HEK293T (cell line): Measurements from ENCODE around the gene MYH4.

Source experiments
- ARNT ChIP-seq: fragments of 450-650 bp; IDR thresholded peaks from 2 replicates; pipeline ENCODE4 v1.6.1; 2017; ENCODE audit warnings: mild to moderate bottlenecking
- BHLHE40 ChIP-seq: fragments of 450-650 bp; IDR thresholded peaks from 2 replicates; pipeline ENCODE4 v1.6.1; 2016; ENCODE audit warnings: mild to moderate bottlenecking, moderate library complexity, borderline replicate concordance
- CTBP1 ChIP-seq: fragments of 450-650 bp; IDR thresholded peaks from 2 replicates; pipeline ENCODE4 v1.6.1; 2016; ENCODE audit warnings: borderline replicate concordance
- ELF4 ChIP-seq: fragments of 450-650 bp; IDR thresholded peaks from 2 replicates; pipeline ENCODE4 v1.6.1; 2017; ENCODE audit warnings: antibody characterized with exemption
- FOXA1 ChIP-seq: fragments of 450-650 bp; IDR thresholded peaks from 2 replicates; pipeline ENCODE4 v1.6.1; 2016; ENCODE audit warnings: mild to moderate bottlenecking
- FOXM1 ChIP-seq: fragments of 450-650 bp; IDR thresholded peaks from 2 replicates; pipeline ENCODE4 v1.6.1; 2017; ENCODE audit warnings: mild to moderate bottlenecking, borderline replicate concordance
- L3MBTL2 ChIP-seq: fragments of 450-650 bp; conservative IDR thresholded peaks from 2 replicates; pipeline ENCODE4 v1.6.1; 2016; ENCODE audit warnings: mild to moderate bottlenecking
- NFRKB ChIP-seq: fragments of 450-650 bp; IDR thresholded peaks from 2 replicates; pipeline ENCODE4 v1.6.1; 2016; ENCODE audit warnings: mild to moderate bottlenecking, moderate library complexity
- SP1 ChIP-seq: fragments of 450-650 bp; IDR thresholded peaks from 2 replicates; pipeline ENCODE4 v1.6.1; 2017
- TARDBP ChIP-seq: fragments of 450-650 bp; IDR thresholded peaks from 2 replicates; pipeline ENCODE4 v1.6.1; 2016
- ZNF384 ChIP-seq: fragments of 450-650 bp; IDR thresholded peaks from 2 replicates; pipeline ENCODE4 v1.6.1; 2016
- TF ChIP-seq, protein P1 (sequence below): fragments of 450-650 bp; IDR thresholded peaks from 2 replicates; pipeline ENCODE4 v1.6.1; 2016

DNA sequence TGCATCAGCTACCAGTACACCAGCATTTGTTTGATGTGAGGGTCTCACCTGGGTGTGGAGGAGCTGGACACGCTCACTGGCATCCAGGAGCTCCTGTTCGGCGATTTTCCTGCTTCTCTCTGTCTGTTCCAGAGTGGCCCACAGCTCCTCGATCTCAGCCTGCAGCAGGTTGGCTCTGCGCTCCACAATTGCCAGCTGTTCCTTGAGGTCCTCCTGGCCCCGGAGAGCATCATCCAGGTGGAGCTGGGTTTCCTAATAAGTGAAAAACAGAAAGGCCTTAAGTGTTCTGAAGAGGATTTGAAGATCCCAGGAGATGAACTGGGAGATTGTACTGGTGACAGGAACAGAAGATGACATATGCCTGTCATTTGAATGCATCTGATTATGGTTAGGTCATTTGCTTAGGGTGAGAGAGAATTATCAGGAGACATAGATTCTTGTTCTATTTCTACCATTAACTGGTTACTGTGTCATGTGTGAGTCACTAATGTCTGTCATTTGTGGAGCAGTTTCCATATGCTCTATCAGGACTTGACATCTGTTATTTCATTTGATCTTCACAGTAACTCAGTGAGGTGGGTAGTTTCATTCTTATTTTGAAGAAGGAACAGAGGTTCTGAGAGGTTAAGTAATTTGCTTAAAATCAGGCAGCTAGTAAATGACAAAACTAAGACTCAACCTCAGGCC is 75.0 kb downstream of the MYH4 start:
- TF ChIP-seq ARNT (no peak), SP1 (no peak), L3MBTL2 (no peak), ELF4 (no peak), BHLHE40 (no peak), ZNF384 (no peak), FOXM1 (no peak), TARDBP (no peak), CTBP1 (no peak), FOXA1 (no peak), NFRKB (no peak)
- TF ChIP-seq, protein P1, sequence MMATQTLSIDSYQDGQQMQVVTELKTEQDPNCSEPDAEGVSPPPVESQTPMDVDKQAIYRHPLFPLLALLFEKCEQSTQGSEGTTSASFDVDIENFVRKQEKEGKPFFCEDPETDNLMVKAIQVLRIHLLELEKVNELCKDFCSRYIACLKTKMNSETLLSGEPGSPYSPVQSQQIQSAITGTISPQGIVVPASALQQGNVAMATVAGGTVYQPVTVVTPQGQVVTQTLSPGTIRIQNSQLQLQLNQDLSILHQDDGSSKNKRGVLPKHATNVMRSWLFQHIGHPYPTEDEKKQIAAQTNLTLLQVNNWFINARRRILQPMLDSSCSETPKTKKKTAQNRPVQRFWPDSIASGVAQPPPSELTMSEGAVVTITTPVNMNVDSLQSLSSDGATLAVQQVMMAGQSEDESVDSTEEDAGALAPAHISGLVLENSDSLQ, result no peak
